Body of pancreas (tissue), 4 donors: ENCODE measurements around the gene EMC6.

Experiments
- CTCF ChIP-seq, 7 experiments: fragments of 450-650 bp in 4 of 7; fragments of 200-600 bp in 3 of 7; sonication (generic) in 3 of 7; IDR thresholded peaks; one replicate each; pipeline ENCODE4 v1.5.1; 2016 to 2019; ENCODE audit warnings: antibody characterized with exemption in 7 of 7
- POLR2A ChIP-seq, 3 donors: fragments of 450-650 bp; IDR thresholded peaks; one replicate each; pipeline ENCODE4 v1.6.1; 2016; ENCODE audit warnings: antibody characterized with exemption in 3 of 3, mild to moderate bottlenecking in 2 of 3

GRCh38 chr17:3697103-3697476 is 28.5 kb downstream of the EMC6 start:
- TF ChIP-seq CTCF (IDR thresholded peaks at IDR 0.05) (no peak), POLR2A (IDR thresholded peaks at IDR 0.05) (no peak)
